CD4-positive, alpha-beta T cell treated with Interferon gamma for 1 hour (primary cell): ENCODE measurements around the gene ULK3.
"Not testable (repeated sequence)": the region's sequence is repeated elsewhere in the genome, so short reads cannot be mapped to it uniquely, and the experiment has no call there.

Experiments
- DNase-seq: peaks from one replicate; pipeline ENCODE4 v3.0.0-alpha.2; 2020

The ULK3 gene

GRCh38 chr15:74842581-74843444 lies at the start of gene ULK3:
ULK3 (minus strand) TSS chr15:74843156; CDS start chr15:74843105, 51 bp downstream.
- DNase-seq: peak; percentile 91

GRCh38 chr15:74892313-74892712 lies 49.4 kb upstream of the ULK3 start:
- no peak for DNase-seq

GRCh38 chr15:74891469-74891868 lies 48.5 kb upstream of the ULK3 start:
- no peak for DNase-seq

- no peak for DNase-seq
These were observed 47.7 kb upstream of the ULK3 start for GRCh38 chr15:74890665-74890960.

- DNase-seq: peak; percentile 80
These were observed 47.1 kb upstream of the ULK3 start, which contains the start of gene MPI for GRCh38 chr15:74889883-74890664. MPI (plus strand) TSS chr15:74890042; CDS start chr15:74890074, 32 bp downstream.

- DNase-seq: no peak
These were observed 46.5 kb upstream of the ULK3 start for GRCh38 chr15:74889390-74889882.

- no peak for DNase-seq
These were observed 45.8 kb upstream of the ULK3 start for GRCh38 chr15:74888716-74889115.

- not testable (repeated sequence) for DNase-seq
These were observed 44.7 kb upstream of the ULK3 start for GRCh38 chr15:74887537-74888193.

GRCh38 chr15:74885461-74885860 lies 42.5 kb upstream of the ULK3 start:
- no peak for DNase-seq

- no peak for DNase-seq
These were observed 41.7 kb upstream of the ULK3 start for GRCh38 chr15:74884428-74885223.

GRCh38 chr15:74882528-74882927 lies 39.6 kb upstream of the ULK3 start:
- DNase-seq: no peak

GRCh38 chr15:74878273-74878672 lies 35.3 kb upstream of the ULK3 start:
- DNase-seq: no peak

- no peak for DNase-seq
These were observed 30.9 kb upstream of the ULK3 start for GRCh38 chr15:74873756-74874424.

- DNase-seq: peak; percentile 92
These were observed 30.2 kb upstream of the ULK3 start, which contains the start of gene SCAMP2 for GRCh38 chr15:74873036-74873755. SCAMP2 (minus strand) TSS chr15:74873365; CDS start chr15:74873255, 110 bp downstream.

- DNase-seq: no peak
These were observed 29.7 kb upstream of the ULK3 start for GRCh38 chr15:74872702-74873035.

GRCh38 chr15:74870436-74871215 lies 27.7 kb upstream of the ULK3 start:
- no peak for DNase-seq

GRCh38 chr15:74869726-74870407 lies 26.9 kb upstream of the ULK3 start:
- DNase-seq: peak; percentile 49

- DNase-seq: no peak
These were observed 26.4 kb upstream of the ULK3 start for GRCh38 chr15:74869372-74869725.

- no peak for DNase-seq
These were observed 25.1 kb upstream of the ULK3 start for GRCh38 chr15:74868059-74868458.
